HUDEP-2 (cell line): ENCODE data around the gene TLCD4.
"Not testable (repeated sequence)": the region's sequence is repeated elsewhere in the genome, so short reads cannot be mapped to it uniquely, and the experiment has no call there.

Experiments
- DNase-seq, 76 experiments: peaks; one replicate each; lab custom pipeline; 2025; ENCODE audit not compliant: unreplicated experiment in 76 of 76; lab: John Stamatoyannopoulos, UW

Gene TLCD4

DNA sequence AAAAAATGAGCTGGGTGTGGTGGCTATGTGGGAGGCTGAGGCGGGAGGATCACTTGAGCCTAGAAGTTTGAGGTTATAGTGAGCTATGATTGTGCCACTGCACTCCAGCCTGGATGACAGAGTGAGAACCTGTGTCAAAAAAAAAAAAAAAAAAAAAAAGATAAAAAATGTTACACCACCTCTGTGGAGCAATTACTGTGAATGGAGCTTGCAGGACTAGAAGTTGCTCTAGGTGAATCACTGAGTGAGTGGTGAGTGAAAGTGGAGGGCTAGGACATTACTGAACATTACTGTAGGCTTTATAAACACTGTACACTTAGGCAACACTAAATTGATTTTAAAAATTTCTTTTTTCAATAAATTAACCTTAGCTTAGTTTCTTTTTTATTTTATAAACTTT lies 21.9 kb downstream of the TLCD4 start:
- peak in 1 of 76 experiments; percentile 21 for DNase-seq

DNA sequence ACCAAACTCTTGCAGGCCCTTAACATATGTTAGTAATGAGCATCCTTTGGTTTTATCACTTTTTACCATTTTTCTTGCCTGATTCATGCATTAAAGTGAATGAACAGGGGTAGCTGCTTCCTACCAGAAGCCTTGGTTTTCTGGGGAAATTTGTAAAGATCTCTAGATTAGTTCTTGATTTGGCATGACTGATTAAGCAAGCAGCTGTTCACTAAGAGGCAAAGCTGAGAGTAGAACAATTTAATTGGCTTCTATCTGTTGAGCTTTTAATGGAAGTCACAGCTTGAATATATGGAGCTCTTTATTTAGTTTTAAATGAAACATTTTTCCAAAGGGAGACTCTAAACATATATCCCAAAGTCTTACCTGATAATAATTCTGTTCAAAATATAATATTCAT lies 23.6 kb downstream of the TLCD4 start:
- DNase-seq, result no peak

DNA sequence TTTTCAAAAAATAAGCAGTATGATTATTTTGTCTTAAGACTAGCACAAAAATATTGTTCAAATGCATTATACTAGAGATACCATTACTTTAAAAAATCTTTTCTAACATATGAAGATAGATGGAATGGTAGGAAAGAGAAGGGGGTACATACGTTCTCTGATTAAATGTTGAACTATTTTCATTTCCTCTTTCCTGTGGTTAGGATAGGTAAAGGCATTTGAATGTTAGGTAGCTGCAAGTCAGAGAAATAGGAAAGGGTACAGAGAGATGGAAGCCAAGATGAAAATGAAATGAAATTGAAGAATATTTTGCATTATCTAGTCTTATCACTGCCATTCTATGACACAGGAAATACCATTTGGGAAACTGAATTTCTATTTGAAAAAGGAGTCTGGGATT lies 28.3 kb downstream of the TLCD4 start:
- no peak for DNase-seq

GRCh38 chr1:95146637-95147036 lies 29.5 kb downstream of the TLCD4 start:
- no peak for DNase-seq

DNA sequence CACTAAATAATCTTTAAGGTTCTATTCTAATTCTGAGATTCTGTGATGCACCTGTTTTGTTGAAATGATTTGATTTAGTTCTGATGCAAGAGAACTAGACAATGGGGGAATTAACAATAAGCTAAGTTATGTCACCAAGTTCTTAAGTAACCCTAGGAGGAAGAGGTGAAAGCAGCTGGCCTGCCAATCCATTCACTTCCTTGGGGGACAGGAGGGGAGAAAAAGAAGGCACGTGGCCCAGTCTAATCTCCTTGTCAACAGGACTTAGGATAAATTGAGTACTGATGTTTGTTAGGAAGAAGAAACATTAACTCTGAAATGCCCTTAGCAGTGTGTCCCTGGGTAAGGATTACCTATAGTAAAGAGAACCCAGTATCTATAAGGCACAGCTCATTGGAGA lies 36.9 kb downstream of the TLCD4 start:
- no peak for DNase-seq

GRCh38 chr1:95165569-95165968 lies 48.4 kb downstream of the TLCD4 start:
- DNase-seq, result not testable (repeated sequence)
